Activated CD4-positive, alpha-beta memory T cell treated with anti-CD3 and anti-CD28 coated beads for 36 hours (primary cell): ENCODE data around the gene NDUFAF5. TPM values are rescaled to one million over a fixed set of nuclear protein-coding genes. Genes with fewer than 3 reads are reported as not detected.
"Not testable (repeated sequence)": the region's sequence is repeated elsewhere in the genome, so short reads cannot be mapped to it uniquely, and the experiment has no call there.

Source experiments
- CTCF ChIA-PET: fragments of 350-600 bp; sonication (Branson Sonifier 250); formaldehyde crosslinking; loops from one replicate; lab custom pipeline; 2021; ENCODE audit warnings: antibody characterized with exemption, inconsistent platforms; lab: Charles Lee
- POLR2A ChIA-PET: fragments of 350-600 bp; sonication (Branson Sonifier 250); formaldehyde crosslinking; loops from one replicate; lab custom pipeline; 2021; ENCODE audit warnings: antibody characterized with exemption; lab: Charles Lee
- DNase-seq: peaks from one replicate; pipeline ENCODE4 v3.0.0-alpha.2; 2020
- H3K27ac Mint-ChIP-seq: one replicate; pipeline ENCODE4 v1.8.0; 2021; ENCODE audit warnings: mixed read lengths
- H3K27me3 Mint-ChIP-seq: one replicate; pipeline ENCODE4 v1.8.0; 2021; ENCODE audit warnings: mixed read lengths
- H3K36me3 Mint-ChIP-seq: one replicate; pipeline ENCODE4 v1.8.0; 2021; ENCODE audit warnings: mixed read lengths
- H3K4me1 Mint-ChIP-seq: one replicate; pipeline ENCODE4 v1.8.0; 2021; ENCODE audit warnings: low read depth, mixed read lengths
- H3K4me3 Mint-ChIP-seq: one replicate; pipeline ENCODE4 v1.8.0; 2021; ENCODE audit warnings: mild to moderate bottlenecking, mixed read lengths
- H3K9me3 Mint-ChIP-seq: one replicate; pipeline ENCODE4 v1.8.0; 2021; ENCODE audit warnings: mixed read lengths
- intact Hi-C: fragments of 100-400 bp; cut with micrococcal nuclease; formaldehyde crosslinking; loops from one replicate; pipeline ENCODE4 v1.15.1; 2023
- total RNA-seq, 2 experiments: library from RNA; stranded (reverse); gene quantifications; one replicate each; pipeline ENCODE4 v1.2.3, GENCODE V29; 2021

NDUFAF5 gene
- total RNA-seq, 2 experiments from 2014 or later = 23.8 to 28.3 TPM

DNA sequence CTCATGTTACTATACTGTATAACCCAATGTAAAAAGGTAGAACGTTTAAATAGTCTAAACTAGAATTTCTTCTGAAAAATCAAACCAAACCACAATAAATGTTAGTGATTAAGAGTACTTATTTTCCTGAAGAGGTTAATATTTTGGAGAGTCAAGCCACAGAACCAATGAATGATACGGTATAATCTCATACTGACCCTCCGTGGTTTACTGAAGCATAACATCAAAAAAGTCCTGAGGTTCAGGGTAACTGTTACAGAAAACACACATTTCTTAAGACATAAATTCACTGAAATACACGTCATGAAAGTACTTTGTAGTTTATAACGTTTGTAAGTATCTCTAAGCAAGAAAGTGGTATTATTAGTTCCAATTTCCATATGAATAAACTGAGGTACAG, 29.0 kb upstream of the NDUFAF5 start:
- Mint-ChIP-seq H3K4me3 (no peak overlapping the region), H3K4me1 (no peaks in the 10 kb centered on the region), H3K9me3 (no peaks in the 10 kb centered on the region), H3K36me3 (peaks cover 24% of the 10 kb centered on the region), H3K27ac (no peak overlapping the region), H3K27me3 (no peaks in the 10 kb centered on the region)
- CTCF ChIA-PET = interaction anchor here (3.3 kb wide), 1 partner anchor 16 kb away, joined by 14 read pairs; no protein-coding TSS in a partner anchor
- POLR2A ChIA-PET = no interaction called here
- intact Hi-C loops = no loop called here
- DNase-seq = no peak

DNA sequence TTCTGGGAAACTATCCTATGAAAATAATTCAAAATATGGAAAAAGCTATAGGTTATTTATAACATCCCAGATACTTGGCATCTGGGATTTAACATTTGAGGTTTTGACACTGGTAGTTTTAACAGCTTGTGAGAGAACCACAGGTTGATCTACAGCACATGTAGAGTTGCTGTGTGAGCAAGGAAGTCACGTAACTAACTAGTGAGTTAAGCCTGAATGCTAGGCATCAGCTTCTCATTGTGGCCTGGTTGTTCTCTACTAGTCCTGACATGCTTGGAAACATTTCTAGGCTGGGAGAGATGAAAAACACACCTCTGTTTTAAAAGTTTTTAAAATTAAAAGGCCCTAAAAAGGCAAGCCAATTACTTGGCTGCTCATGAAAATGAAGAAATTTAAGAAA, 28.3 kb upstream of the NDUFAF5 start:
- Mint-ChIP-seq H3K9me3 (no peaks in the 10 kb centered on the region), H3K4me1 (no peaks in the 10 kb centered on the region), H3K4me3 (no peak overlapping the region), H3K36me3 (peaks cover 18% of the 10 kb centered on the region), H3K27ac (no peak overlapping the region), H3K27me3 (no peaks in the 10 kb centered on the region)
- no peak for DNase-seq
- intact Hi-C loops = no loop called here
- ChIA-PET POLR2A (no interaction called here), CTCF (interaction anchor here (3.3 kb wide), 1 partner anchor 15 kb away, joined by 14 read pairs; no protein-coding TSS in a partner anchor)

- Mint-ChIP-seq H3K27me3 (no peaks in the 10 kb centered on the region), H3K4me1 (no peaks in the 10 kb centered on the region), H3K27ac (no peak overlapping the region), H3K4me3 (no peak overlapping the region), H3K36me3 (peaks cover 20% of the 10 kb centered on the region), H3K9me3 (no peaks in the 10 kb centered on the region)
- intact Hi-C loops = no loop called here
- DNase-seq = no peak
- POLR2A ChIA-PET = no interaction called here
- CTCF ChIA-PET = interaction anchor here (3.3 kb wide), 1 partner anchor 13 kb away, joined by 14 read pairs; no protein-coding TSS in a partner anchor
Observed at GRCh38 chr20:13758884-13759283, 25.9 kb upstream of the NDUFAF5 start.

GRCh38 chr20:13760451-13760946, 24.3 kb upstream of the NDUFAF5 start:
- H3K9me3 Mint-ChIP-seq, H3K27me3 Mint-ChIP-seq, H3K4me3 Mint-ChIP-seq, H3K4me1 Mint-ChIP-seq, DNase-seq, POLR2A ChIA-PET, H3K27ac Mint-ChIP-seq, CTCF ChIA-PET, intact Hi-C loops: not testable (repeated sequence)
- H3K36me3 Mint-ChIP-seq = peaks cover 32% of the 10 kb centered on the region

- Mint-ChIP-seq H3K4me3 (no peak overlapping the region), H3K36me3 (peaks cover 43% of the 10 kb centered on the region), H3K27me3 (no peaks in the 10 kb centered on the region), H3K27ac (no peak overlapping the region), H3K4me1 (peaks cover 4% of the 10 kb centered on the region), H3K9me3 (peaks cover 7% of the 10 kb centered on the region)
- no peak for DNase-seq
- ChIA-PET POLR2A (no interaction called here), CTCF (interaction anchor here (0.6 kb wide), 1 partner anchor 656 kb away, joined by 3 read pairs; no protein-coding TSS in a partner anchor)
- intact Hi-C loops = no loop called here
Observed at GRCh38 chr20:13765299-13765698, 19.5 kb upstream of the NDUFAF5 start.

DNA sequence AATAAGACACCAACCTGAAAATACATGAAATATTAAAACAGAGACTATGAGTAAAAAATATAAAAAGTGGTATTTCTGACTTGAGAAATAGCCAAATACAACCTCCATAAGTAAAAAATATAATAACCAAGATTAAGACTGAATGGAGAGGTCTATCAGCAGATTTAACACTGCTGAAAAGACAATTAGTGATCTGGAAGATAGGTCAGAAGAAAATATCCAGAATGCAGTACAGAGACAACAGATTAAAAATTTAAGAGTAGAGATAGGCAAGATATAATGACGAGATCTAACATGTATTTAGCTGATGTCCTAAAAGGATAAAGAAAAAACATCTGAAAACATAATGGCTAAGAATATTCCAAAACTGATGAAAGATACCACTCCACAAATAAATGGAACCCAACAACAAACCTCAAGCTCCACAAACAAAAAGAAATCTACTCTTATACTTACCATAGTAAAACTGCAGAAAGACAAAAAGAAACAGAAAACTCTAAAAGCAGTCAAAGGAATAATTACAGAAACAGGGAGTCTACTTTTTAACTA, 18.9 kb upstream of the NDUFAF5 start:
- peaks cover 45% of the 10 kb centered on the region for H3K36me3 Mint-ChIP-seq
- DNase-seq = no peak
- H3K4me1 Mint-ChIP-seq = peaks cover 4% of the 10 kb centered on the region
- intact Hi-C loops = no loop called here
- no peak overlapping the region for H3K27ac Mint-ChIP-seq
- peaks cover 7% of the 10 kb centered on the region for H3K9me3 Mint-ChIP-seq
- H3K4me3 Mint-ChIP-seq = no peak overlapping the region
- no peaks in the 10 kb centered on the region for H3K27me3 Mint-ChIP-seq
- ChIA-PET POLR2A (no interaction called here), CTCF (interaction anchor here (0.6 kb wide), 1 partner anchor 657 kb away, joined by 3 read pairs; no protein-coding TSS in a partner anchor)

GRCh38 chr20:13770141-13770540, 14.7 kb upstream of the NDUFAF5 start:
- Mint-ChIP-seq H3K36me3 (peaks cover 53% of the 10 kb centered on the region), H3K27ac (no peak overlapping the region), H3K4me1 (peaks cover 9% of the 10 kb centered on the region), H3K9me3 (peaks cover 7% of the 10 kb centered on the region), H3K4me3 (no peak overlapping the region), H3K27me3 (no peaks in the 10 kb centered on the region)
- no peak for DNase-seq
- ChIA-PET CTCF (interaction anchor here (2.9 to 3.3 kb wide), 2 partner anchors 13 to 14 kb away, joined by 14 to 22 read pairs; partner anchors contain the start of genes ESF1 and NDUFAF5), POLR2A (interaction anchor here (0.7 kb wide), 1 partner anchor 15 kb away, joined by 4 read pairs; the partner anchor contains the start of genes ESF1 and NDUFAF5)
- intact Hi-C loops = no loop called here

DNA sequence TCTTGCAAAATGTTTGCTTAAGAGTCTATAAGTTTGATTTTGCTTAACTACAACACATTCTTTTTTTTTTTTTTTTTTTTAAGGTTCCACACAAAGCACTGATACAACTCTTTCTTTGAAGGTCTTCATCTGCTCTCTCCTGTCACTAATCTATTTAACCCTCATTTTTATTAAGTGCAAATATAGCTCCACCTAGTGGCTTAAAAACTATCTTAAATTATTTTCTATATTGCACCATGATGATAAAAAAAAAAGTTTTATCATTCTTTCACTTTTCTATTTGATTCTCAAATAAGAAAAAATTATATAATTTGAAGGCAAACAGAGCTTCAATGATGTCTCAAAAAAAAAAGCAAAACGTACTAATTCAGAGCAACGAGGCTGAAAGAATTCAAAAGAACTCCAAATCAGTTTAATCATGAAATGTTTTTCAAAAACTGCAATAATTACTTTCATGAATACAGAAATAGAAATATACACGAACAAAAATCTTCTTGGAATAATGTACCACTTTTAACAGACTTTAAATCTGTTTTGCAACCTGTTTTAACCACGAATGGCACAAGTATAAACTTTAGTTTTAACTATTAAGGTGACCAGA, 12.9 kb upstream of the NDUFAF5 start:
- peaks cover 47% of the 10 kb centered on the region for H3K36me3 Mint-ChIP-seq
- DNase-seq = no peak

DNA sequence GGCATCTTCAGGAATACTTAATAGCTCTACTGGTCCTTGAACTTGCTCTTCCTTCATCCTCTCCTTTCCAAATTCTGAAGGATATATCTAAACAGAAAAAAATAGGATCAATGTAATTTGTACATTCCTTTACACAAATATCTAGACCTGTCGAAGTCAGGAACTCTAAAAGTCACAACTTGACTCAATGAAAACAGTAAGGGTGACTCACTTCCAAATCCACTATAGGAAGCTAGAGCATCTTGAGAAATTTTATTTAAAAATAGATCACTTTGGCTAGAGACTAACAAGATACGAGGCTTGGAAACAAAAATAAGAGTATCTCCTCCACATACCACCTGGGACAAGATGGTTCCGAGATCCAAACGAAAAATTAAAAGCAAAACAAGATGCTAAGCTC, 12.3 kb upstream of the NDUFAF5 start:
- H3K27ac Mint-ChIP-seq = no peak overlapping the region
- DNase-seq = no peak
- no peaks in the 10 kb centered on the region for H3K27me3 Mint-ChIP-seq
- ChIA-PET POLR2A (interaction anchor here (2.0 kb wide), 1 partner anchor 12 kb away, joined by 4 read pairs; the partner anchor contains the start of genes ESF1 and NDUFAF5), CTCF (interaction anchor here (0.5 to 3.3 kb wide), 16 partner anchors 9 to 529 kb away, joined by 3 to 22 read pairs (median 6); partner anchors contain the start of genes ESF1 and NDUFAF5)
- no peaks in the 10 kb centered on the region for H3K9me3 Mint-ChIP-seq
- H3K36me3 Mint-ChIP-seq = peaks cover 45% of the 10 kb centered on the region
- H3K4me1 Mint-ChIP-seq = peaks cover 21% of the 10 kb centered on the region
- no peak overlapping the region for H3K4me3 Mint-ChIP-seq
- intact Hi-C loops = loop anchor here (1.0 kb wide), 1 partner anchor 12 kb away; the partner anchor contains the start of gene ESF1

More for the DNA sequence above, 12.9 kb upstream of the NDUFAF5 start:
- no peaks in the 10 kb centered on the region for H3K27me3 Mint-ChIP-seq
- ChIA-PET CTCF (interaction anchor here (0.6 to 3.3 kb wide), 25 partner anchors 8 to 653 kb away, joined by 3 to 22 read pairs (median 4); partner anchors contain the start of genes ESF1 and NDUFAF5), POLR2A (interaction anchor here (2.0 kb wide), 1 partner anchor 13 kb away, joined by 4 read pairs; the partner anchor contains the start of genes ESF1 and NDUFAF5)
- H3K27ac Mint-ChIP-seq = no peak overlapping the region
- intact Hi-C loops = loop anchor here (1.0 kb wide), 1 partner anchor 12 kb away; the partner anchor contains the start of gene ESF1
- H3K9me3 Mint-ChIP-seq = no peaks in the 10 kb centered on the region
- H3K4me3 Mint-ChIP-seq = no peak overlapping the region
- peaks cover 15% of the 10 kb centered on the region for H3K4me1 Mint-ChIP-seq

GRCh38 chr20:13775867-13776266, 9.0 kb upstream of the NDUFAF5 start:
- Mint-ChIP-seq H3K4me1 (peaks cover 41% of the 10 kb centered on the region), H3K27me3 (no peaks in the 10 kb centered on the region), H3K9me3 (no peaks in the 10 kb centered on the region), H3K4me3 (no peak overlapping the region), H3K36me3 (peaks cover 47% of the 10 kb centered on the region), H3K27ac (no peak overlapping the region)
- POLR2A ChIA-PET = interaction anchor here (1.0 kb wide), 1 partner anchor 9 kb away, joined by 3 read pairs; the partner anchor contains the start of genes ESF1 and NDUFAF5
- intact Hi-C loops = no loop called here
- DNase-seq = no peak
- CTCF ChIA-PET = interaction anchor here (1.4 to 1.9 kb wide), 2 partner anchors 14 to 43 kb away, joined by 4 to 6 read pairs; no protein-coding TSS in a partner anchor

GRCh38 chr20:13777171-13777601, 7.6 kb upstream of the NDUFAF5 start:
- Mint-ChIP-seq H3K4me1 (peaks cover 45% of the 10 kb centered on the region), H3K36me3 (peaks cover 51% of the 10 kb centered on the region), H3K27ac (peak overlapping the region; percentile 74), H3K27me3 (no peaks in the 10 kb centered on the region), H3K9me3 (no peaks in the 10 kb centered on the region), H3K4me3 (no peak overlapping the region)
- ChIA-PET POLR2A (no interaction called here), CTCF (interaction anchor here (0.9 to 1.9 kb wide), 3 partner anchors 11 to 42 kb away, joined by 3 to 6 read pairs (median 4); no protein-coding TSS in a partner anchor)
- DNase-seq = no peak
- intact Hi-C loops = no loop called here

DNA sequence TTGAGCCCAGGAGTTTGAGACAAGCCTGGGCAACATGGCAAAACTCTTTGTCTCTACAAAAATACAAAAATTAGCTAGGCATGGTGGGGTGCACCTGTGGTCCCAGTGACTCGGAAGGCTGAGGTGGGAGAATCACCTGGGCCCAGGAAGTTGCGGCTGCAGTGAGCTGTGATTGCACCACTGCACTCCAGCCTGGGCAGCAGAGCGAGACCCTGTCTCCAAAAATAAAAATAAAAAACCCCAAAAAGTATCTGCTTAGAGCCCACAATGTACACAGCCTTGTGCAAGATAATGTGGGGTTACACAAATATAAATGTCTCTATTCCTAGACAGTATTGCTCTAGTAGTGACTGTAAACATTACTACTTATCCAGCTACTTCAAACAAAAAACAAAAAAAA, 6.0 kb upstream of the NDUFAF5 start:
- peaks cover 48% of the 10 kb centered on the region for H3K36me3 Mint-ChIP-seq
- intact Hi-C loops = no loop called here
- CTCF ChIA-PET = no interaction called here

More for the DNA sequence above, 6.0 kb upstream of the NDUFAF5 start:
- H3K9me3 Mint-ChIP-seq = no peaks in the 10 kb centered on the region
- POLR2A ChIA-PET = no interaction called here
- H3K4me1 Mint-ChIP-seq = peaks cover 55% of the 10 kb centered on the region
- H3K4me3 Mint-ChIP-seq = no peak overlapping the region
- no peak for DNase-seq
- no peak overlapping the region for H3K27ac Mint-ChIP-seq
- H3K27me3 Mint-ChIP-seq = no peaks in the 10 kb centered on the region
